GM12892 (cell line): ENCODE data around the gene TSPAN4.

Experiments used
- POLR2A ChIP-seq: IDR thresholded peaks from 2 replicates; pipeline ENCODE4 v1.6.1; 2011; ENCODE audit warnings: low read depth, low read length, control low read depth
- POLR2AphosphoS5 ChIP-seq: IDR thresholded peaks from 2 replicates; pipeline ENCODE4 v1.6.1; 2011; ENCODE audit warnings: low read depth, low read length, control low read depth
- TAF1 ChIP-seq: IDR thresholded peaks from 2 replicates; pipeline ENCODE4 v1.6.1; 2011; ENCODE audit warnings: low read depth, mild to moderate bottlenecking, control low read depth, low read length, borderline replicate concordance

DNA sequence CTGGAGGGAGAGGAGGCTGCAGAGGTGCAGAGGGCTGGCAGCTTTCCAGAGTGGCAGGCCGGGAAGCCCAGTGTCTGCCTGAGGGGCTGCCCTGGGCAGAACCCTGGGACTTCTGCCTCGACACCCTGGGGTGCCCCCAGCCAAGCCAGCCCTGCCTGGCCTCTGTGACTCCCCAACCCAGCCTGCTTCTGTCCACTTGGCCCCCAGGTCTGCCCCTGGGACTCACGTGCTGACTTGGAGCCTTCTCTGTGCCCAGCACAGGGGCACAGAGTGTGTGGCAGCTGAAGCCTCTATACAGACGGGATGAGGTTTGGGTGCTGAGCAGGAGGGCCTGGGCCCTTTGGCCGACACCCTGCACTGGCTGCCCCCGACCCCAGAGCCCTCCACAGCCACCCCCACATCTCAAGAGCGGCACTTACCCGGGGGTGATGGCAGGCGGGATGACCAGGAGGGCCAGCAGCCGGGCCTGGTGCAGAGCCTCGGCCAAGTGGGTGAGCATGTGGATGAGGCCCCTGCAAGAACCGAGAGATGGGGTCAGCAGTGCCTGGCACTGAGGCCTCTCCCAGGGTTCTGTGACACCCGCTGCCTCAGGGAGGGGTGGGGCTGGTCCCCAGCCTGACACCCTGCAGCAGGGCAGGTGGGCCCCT, 50.5 kb downstream of the TSPAN4 start:
- TF ChIP-seq POLR2AphosphoS5 (no peak), POLR2A (no peak), TAF1 (no peak)
